Natural killer cell (primary cell): ENCODE data around the gene AKR1B15. TPM values are rescaled to one million over a fixed set of nuclear protein-coding genes. Genes with fewer than 3 reads are reported as not detected.

ENCODE experiments used
- ATAC-seq, 3 donors: fragments of 150-1000 bp in 2 of 3; fragments of 200-7000 bp in 1 of 3; cut with Tn5 transposase; 1 replicate in 1 of 3; 2 replicates in 2 of 3; pipeline ENCODE4 v1.10.0; 2021; ENCODE audit warnings: mild to moderate bottlenecking in 2 of 3, moderate library complexity in 2 of 3
- DNase-seq, 2 donors: peaks; one replicate each; pipeline versions ENCODE4 v3.0.0 to v3.0.0-alpha.2; 2013 to 2021; ENCODE audit warnings: mixed read lengths in 1 of 2
- H3K27ac ChIP-seq: one replicate; pipeline ENCODE4 v1.5.1; 2013; ENCODE audit warnings: mild to moderate bottlenecking, low read length
- H3K27me3 ChIP-seq: one replicate; pipeline ENCODE4 v1.6.1; 2013; ENCODE audit warnings: low read length; ENCODE audit not compliant: control insufficient read depth, insufficient read depth
- H3K36me3 ChIP-seq: one replicate; pipeline ENCODE4 v1.6.1; 2013; ENCODE audit warnings: low read length; ENCODE audit not compliant: control insufficient read depth, insufficient read depth
- H3K4me1 ChIP-seq: one replicate; pipeline ENCODE4 v1.6.1; 2013; ENCODE audit warnings: low read length; ENCODE audit not compliant: control insufficient read depth, insufficient read depth
- H3K4me3 ChIP-seq: one replicate; pipeline ENCODE4 v1.5.1; 2013; ENCODE audit warnings: low read length
- H3K9me3 ChIP-seq: one replicate; pipeline ENCODE4 v1.6.1; 2013; ENCODE audit warnings: low read length; ENCODE audit not compliant: control insufficient read depth, insufficient read depth
- H3K27ac Mint-ChIP-seq, 2 donors: one replicate each; pipeline ENCODE4 v1.8.0; 2022; ENCODE audit warnings: mild to moderate bottlenecking in 2 of 2, mixed read lengths in 2 of 2, moderate library complexity in 1 of 2
- H3K27me3 Mint-ChIP-seq, 2 donors: one replicate each; pipeline ENCODE4 v1.8.0; 2022; ENCODE audit warnings: low read depth in 2 of 2, mixed read lengths in 2 of 2
- H3K36me3 Mint-ChIP-seq: one replicate; pipeline ENCODE4 v1.8.0; 2022; ENCODE audit warnings: mixed read lengths
- H3K4me1 Mint-ChIP-seq, 2 donors: one replicate each; pipeline ENCODE4 v1.8.0; 2022; ENCODE audit warnings: mixed read lengths in 2 of 2
- H3K4me3 Mint-ChIP-seq: one replicate; pipeline ENCODE4 v1.8.0; 2022; ENCODE audit warnings: mild to moderate bottlenecking, moderate library complexity, mixed read lengths
- H3K9me3 Mint-ChIP-seq, 2 donors: one replicate each; pipeline ENCODE4 v1.8.0; 2022; ENCODE audit warnings: mixed read lengths in 2 of 2
- WGBS: methylation state at CpG from one replicate; pipeline ENCODE4 v1.1.7; 2013; ENCODE audit warnings: missing lambda C conversion rate; ENCODE audit not compliant: insufficient coverage; 5-methylcytosine and 5-hydroxymethylcytosine counted together
- intact Hi-C: fragments of 100-400 bp; cut with micrococcal nuclease; formaldehyde crosslinking; loops from one replicate; pipeline ENCODE4 v1.14.2; 2022
- total RNA-seq, 4 donors: library from RNA; stranded (reverse); fragments of 120-200 nt in 1 of 4; gene quantifications; one replicate each; pipeline versions ENCODE4 v1.2.3 to v1.2.4, GENCODE V29; 2013 to 2022
- TF ChIP-seq, protein P1 (sequence below): fragments of 200-600 bp; IDR thresholded peaks from one replicate; pipeline ENCODE4 v1.8.0; 2022; ENCODE audit warnings: antibody characterized with exemption

AKR1B15 gene
- total RNA-seq, 3 donors from 2014 or later (not counting 1 experiment from before 2014, with no cell fraction given) = not detected

DNA sequence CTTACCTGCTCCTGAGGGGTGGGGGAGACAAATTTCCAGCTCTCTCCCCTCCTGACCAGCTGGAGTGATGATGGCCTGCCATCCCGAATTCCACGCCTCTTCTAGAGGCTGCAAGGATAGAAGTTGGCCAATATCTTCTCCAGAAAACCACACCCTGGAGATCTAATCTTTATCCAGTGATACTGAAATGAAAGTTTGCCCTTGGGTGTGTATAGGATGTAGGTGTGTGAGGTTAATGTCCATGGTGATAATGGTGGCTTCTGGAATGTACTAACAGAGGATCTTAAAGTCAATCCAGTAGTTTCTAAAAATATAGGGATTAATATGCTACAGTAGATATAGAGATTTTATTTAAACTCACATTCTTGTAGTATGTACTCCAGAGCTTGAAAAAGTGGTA is 22.2 kb downstream of the AKR1B15 start:
- Histone ChIP-seq H3K27me3 (no peaks in the 10 kb centered on the region), H3K27ac (no peak overlapping the region), H3K36me3 (no peaks in the 10 kb centered on the region), H3K4me1 (no peaks in the 10 kb centered on the region), H3K9me3 (no peaks in the 10 kb centered on the region), H3K4me3 (no peak overlapping the region)
- DNase-seq (no peak), ATAC-seq (no peak)
- peaks cover 0 to 2% of the 10 kb centered on the region in 2 donors for H3K9me3 Mint-ChIP-seq
- H3K27me3 Mint-ChIP-seq = peaks cover 7 to 10% of the 10 kb centered on the region in 2 donors
- TF ChIP-seq, protein P1, sequence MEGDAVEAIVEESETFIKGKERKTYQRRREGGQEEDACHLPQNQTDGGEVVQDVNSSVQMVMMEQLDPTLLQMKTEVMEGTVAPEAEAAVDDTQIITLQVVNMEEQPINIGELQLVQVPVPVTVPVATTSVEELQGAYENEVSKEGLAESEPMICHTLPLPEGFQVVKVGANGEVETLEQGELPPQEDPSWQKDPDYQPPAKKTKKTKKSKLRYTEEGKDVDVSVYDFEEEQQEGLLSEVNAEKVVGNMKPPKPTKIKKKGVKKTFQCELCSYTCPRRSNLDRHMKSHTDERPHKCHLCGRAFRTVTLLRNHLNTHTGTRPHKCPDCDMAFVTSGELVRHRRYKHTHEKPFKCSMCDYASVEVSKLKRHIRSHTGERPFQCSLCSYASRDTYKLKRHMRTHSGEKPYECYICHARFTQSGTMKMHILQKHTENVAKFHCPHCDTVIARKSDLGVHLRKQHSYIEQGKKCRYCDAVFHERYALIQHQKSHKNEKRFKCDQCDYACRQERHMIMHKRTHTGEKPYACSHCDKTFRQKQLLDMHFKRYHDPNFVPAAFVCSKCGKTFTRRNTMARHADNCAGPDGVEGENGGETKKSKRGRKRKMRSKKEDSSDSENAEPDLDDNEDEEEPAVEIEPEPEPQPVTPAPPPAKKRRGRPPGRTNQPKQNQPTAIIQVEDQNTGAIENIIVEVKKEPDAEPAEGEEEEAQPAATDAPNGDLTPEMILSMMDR = no peak
- H3K27ac Mint-ChIP-seq = no peak overlapping the region
- WGBS = no CpG with 5 or more reads among the region's 2 CpGs
- no peak overlapping the region for H3K4me3 Mint-ChIP-seq
- H3K36me3 Mint-ChIP-seq = no peaks in the 10 kb centered on the region
- intact Hi-C loops = no loop called here
- H3K4me1 Mint-ChIP-seq = no peaks in the 10 kb centered on the region

DNA sequence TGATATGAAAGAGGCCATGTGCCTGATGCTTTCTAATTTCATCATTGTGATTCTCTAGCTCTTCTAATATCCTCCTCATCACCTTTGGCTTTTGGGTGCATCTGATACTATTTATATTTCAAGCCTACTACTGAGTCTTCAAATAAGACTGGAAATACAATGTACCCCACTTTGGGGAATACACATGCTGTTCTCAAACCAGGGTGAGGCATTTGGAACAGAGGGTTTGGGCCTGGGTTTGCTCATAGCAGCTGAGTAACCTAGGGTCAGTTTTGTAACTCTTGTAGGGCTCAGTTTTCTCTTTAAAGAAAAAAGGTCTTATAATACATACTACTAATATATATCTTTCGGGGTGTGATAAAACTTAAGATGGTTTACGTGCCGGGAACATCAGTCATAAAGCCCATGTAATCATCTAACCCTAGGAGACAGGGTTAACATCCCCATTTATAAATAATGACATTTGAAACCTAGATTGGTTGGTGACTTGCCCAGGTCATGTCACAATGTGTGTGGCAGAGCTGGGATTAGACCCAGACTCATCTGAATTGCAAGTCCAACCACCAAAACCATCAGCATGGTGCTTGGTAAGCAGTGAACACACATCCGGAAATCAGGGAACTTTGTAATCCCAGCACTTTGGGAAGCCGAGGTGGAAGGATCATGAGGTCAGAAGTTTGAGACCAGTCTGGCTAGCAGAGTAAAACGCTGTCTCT is 23.0 kb downstream of the AKR1B15 start:
- 91% methylated on average over 3 of the region's 6 CpGs for WGBS
- no peak for DNase-seq

DNA sequence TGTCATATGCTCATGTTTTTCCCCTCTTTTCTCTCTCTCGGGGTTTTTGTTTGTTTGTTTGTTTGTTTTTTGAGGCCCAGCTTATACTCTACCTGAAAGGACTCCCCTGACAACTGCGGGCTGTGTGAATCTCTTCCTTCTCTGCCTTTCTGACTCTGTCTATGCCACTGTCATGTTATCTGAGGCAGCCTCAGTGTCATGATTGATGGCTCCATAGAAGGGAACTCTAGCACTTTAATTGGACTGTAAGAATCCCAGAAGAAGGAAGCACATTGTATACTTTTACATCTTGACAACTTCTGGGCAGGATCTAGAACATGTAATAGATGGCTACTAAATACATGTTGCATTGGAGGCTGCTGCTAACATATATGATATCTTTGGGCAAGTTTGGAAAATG is 25.4 kb downstream of the AKR1B15 start:
- peaks cover 5 to 6% of the 10 kb centered on the region in 2 donors for H3K27me3 Mint-ChIP-seq
- H3K36me3 Mint-ChIP-seq = no peaks in the 10 kb centered on the region
- H3K4me3 Mint-ChIP-seq = no peak overlapping the region
- H3K9me3 Mint-ChIP-seq = peaks cover 0 to 2% of the 10 kb centered on the region in 2 donors
- 53% methylated on average over 1 of the region's 2 CpGs for WGBS
- no peaks in the 10 kb centered on the region for H3K4me1 Mint-ChIP-seq
- TF ChIP-seq, protein P1 = no peak
- intact Hi-C loops = no loop called here
- no peak overlapping the region for H3K4me3 ChIP-seq
- H3K27ac Mint-ChIP-seq = no peak overlapping the region
- ATAC-seq = no peak
- H3K4me1 ChIP-seq = no peaks in the 10 kb centered on the region
- H3K9me3 ChIP-seq = no peaks in the 10 kb centered on the region
- no peaks in the 10 kb centered on the region for H3K27me3 ChIP-seq
- DNase-seq = no peak
- no peak overlapping the region for H3K27ac ChIP-seq
- H3K36me3 ChIP-seq = no peaks in the 10 kb centered on the region

More for the DNA sequence above, 23.0 kb downstream of the AKR1B15 start:
- H3K36me3 Mint-ChIP-seq = no peaks in the 10 kb centered on the region
- no peaks in the 10 kb centered on the region for H3K4me1 ChIP-seq
- intact Hi-C loops = no loop called here
- peaks cover 0 to 2% of the 10 kb centered on the region in 2 donors for H3K9me3 Mint-ChIP-seq
- TF ChIP-seq, protein P1 = no peak
- H3K27ac Mint-ChIP-seq = no peak overlapping the region
- H3K4me3 Mint-ChIP-seq = no peak overlapping the region
- no peak overlapping the region for H3K27ac ChIP-seq
- no peak for ATAC-seq
- no peaks in the 10 kb centered on the region for H3K36me3 ChIP-seq
- no peak overlapping the region for H3K4me3 ChIP-seq
- peaks cover 5 to 6% of the 10 kb centered on the region in 2 donors for H3K27me3 Mint-ChIP-seq
- no peaks in the 10 kb centered on the region for H3K27me3 ChIP-seq
- no peaks in the 10 kb centered on the region for H3K9me3 ChIP-seq
- H3K4me1 Mint-ChIP-seq = no peaks in the 10 kb centered on the region

DNA sequence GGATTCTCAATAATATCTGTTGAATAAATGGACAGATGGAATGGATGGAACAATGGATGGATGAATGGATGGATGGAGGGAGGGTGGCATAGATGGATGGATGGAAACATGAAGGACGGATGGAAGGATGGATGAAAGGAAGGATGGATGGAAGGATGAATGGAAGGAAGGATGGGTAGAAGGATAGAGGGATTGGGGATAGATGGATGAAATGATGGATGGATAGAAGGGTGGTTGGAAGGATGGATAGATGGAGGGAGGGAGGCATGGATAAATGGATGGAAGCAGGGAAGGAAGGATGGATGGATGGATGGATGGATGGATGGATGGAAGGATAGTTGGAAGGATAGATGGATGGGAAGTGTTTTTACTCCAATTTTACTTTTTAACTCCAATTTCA is 35.4 kb downstream of the AKR1B15 start:
- Histone ChIP-seq H3K27ac (no peak overlapping the region), H3K4me3 (no peak overlapping the region), H3K4me1 (no peaks in the 10 kb centered on the region), H3K27me3 (no peaks in the 10 kb centered on the region), H3K9me3 (no peaks in the 10 kb centered on the region), H3K36me3 (no peaks in the 10 kb centered on the region)
- ATAC-seq (no peak), DNase-seq (no peak)
- TF ChIP-seq, protein P1 = no peak
- peaks cover 0 to 3% of the 10 kb centered on the region in 2 donors for H3K9me3 Mint-ChIP-seq
- no peak overlapping the region for H3K27ac Mint-ChIP-seq
- WGBS = 77% methylated on average over 1 of the region's 1 CpG
- no peaks in the 10 kb centered on the region for H3K36me3 Mint-ChIP-seq
- peaks cover 26 to 28% of the 10 kb centered on the region in 2 donors for H3K27me3 Mint-ChIP-seq
- no peak overlapping the region for H3K4me3 Mint-ChIP-seq
- no peaks in the 10 kb centered on the region for H3K4me1 Mint-ChIP-seq
- intact Hi-C loops = no loop called here
